COLO668 (cell line): ENCODE data around the gene STEAP4.
"Not testable (repeated sequence)": the region's sequence is repeated elsewhere in the genome, so short reads cannot be mapped to it uniquely, and the experiment has no call there.

Experiments used
- DNase-seq: peaks from one replicate; lab custom pipeline; 2025; ENCODE audit not compliant: unreplicated experiment; lab: John Stamatoyannopoulos, UW

Gene STEAP4

DNA sequence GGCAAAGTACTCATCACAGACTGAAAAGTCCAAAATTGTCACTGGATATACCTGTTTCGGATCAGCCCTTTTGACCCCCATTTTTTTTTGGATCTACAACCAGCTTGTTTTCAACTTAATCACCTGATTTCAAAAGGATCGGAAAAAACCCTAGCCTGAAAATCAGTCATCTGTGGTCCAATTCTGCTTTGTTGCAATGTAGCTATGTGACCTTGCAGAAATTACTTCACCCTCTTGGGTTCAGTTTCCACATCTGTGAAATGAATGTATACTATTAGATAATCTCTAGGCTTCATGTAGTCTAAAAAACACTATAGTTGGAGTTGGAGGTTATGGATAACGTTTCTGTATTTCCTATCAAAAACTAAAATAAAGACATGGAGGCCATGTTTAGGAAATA, 37.1 kb downstream of the STEAP4 start:
- DNase-seq, result no peak

DNA sequence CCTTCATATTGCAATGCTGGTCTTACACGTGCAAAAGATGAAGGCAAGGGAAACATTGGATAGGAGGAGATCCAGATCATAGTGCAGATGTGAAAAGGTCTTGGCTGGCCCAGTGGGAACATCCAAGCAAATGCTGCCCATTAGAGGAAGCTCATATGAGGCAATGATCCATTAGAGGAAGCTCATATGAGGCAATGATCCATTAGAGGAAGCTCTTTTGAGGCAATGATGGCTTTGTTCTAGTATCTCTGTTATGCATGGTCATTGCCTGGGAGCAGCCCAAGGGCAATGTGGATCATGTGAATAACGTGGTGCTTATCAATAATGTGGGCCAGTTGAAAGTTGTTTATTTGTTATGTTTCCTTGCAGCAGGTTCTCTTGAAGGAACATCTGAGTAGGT, 37.8 kb downstream of the STEAP4 start:
- no peak for DNase-seq

DNA sequence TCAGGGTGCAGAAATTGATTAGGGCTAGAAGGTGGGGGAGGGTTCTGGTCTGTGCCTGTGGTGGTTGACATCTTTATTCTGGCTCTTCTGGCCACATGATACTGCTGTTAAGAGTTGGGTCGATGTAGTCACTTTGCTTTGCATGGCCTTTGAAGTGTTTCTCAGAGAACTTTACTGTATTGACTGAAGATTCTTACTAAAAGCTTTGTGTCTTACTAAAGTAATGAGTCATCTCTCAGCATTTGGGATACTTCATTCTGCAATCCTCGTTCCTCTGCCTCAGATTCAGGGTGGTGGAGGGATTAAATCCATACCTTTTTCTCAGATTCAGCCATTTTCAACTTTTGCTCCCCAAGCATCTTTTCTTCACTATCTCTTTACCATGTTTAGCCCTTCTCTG, 38.6 kb downstream of the STEAP4 start:
- no peak for DNase-seq

DNA sequence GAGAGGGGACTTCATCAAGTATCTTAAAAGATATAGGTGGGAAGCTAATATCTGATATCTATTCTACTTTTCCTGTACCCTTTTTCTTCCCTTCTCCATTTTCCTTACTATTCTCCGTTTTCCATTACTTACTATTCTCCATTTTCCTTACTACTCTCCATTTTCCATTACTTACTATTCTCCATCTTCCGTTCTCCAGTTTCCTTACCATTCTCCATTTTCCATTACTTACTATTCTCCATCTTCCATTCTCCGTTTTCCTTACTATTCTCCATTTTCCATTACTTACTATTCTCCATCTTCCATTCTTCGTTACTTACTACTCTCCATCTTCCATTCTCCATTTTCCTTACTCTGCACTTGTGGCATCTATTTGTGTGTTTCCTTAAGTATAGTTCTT, 39.3 kb downstream of the STEAP4 start:
- DNase-seq, result no peak

DNA sequence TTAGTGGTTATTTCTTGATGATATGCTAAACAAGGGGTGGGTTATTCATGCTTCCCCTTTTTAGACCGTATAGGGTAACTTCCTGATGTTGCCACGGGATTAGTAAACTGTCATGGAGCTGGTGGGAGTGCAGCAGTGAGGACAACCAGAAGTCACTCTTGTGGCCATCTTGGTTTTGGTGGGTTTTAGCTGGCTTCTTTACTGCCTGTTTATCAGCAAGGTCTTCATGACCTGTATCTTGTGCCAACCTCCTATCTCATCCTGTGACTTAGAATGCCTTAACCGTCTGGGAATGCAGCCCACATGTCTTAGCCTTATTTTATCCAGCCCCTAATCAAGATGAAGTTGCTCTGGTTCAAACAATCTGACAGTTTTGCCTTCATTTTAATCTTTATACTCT, 41.7 kb downstream of the STEAP4 start:
- DNase-seq, result not testable (repeated sequence)

DNA sequence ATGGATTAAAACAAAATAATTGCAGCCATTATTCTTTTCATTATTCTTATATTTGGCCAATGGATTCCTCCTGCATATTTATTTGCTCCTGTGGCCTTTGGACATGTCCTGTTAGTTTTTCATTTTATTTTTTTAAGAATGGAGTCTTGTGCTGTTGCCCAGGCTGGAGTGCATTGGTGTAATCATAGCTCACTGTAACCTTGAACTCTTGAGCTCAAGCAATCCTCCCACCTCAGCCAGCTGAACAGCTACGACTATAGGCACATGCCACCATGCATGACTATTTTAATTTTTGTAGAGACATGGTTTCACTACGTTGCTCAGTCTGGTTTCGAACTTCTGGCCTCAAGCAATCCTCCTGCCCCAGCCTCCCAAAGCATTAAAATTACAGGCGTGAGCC, 44.1 kb downstream of the STEAP4 start:
- no peak for DNase-seq

DNA sequence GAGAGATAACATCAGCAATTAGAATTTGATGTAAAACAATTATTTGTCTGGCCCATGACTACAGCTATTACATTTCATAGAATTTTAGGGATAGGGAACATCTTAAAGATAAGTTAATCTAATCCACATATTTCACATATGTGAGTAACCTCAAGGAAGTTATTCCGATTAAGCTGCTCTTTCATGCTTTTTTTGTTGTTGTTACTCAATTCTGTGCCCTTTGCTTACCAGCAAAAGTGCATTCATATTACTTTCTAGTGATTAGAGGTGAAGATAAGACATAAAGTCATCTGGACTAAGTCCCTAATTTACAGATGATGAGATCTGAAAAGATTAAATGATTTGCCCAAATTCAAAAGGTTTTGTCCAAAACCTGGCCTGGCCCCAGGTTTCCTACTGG, 46.0 kb downstream of the STEAP4 start:
- DNase-seq, result no peak

DNA sequence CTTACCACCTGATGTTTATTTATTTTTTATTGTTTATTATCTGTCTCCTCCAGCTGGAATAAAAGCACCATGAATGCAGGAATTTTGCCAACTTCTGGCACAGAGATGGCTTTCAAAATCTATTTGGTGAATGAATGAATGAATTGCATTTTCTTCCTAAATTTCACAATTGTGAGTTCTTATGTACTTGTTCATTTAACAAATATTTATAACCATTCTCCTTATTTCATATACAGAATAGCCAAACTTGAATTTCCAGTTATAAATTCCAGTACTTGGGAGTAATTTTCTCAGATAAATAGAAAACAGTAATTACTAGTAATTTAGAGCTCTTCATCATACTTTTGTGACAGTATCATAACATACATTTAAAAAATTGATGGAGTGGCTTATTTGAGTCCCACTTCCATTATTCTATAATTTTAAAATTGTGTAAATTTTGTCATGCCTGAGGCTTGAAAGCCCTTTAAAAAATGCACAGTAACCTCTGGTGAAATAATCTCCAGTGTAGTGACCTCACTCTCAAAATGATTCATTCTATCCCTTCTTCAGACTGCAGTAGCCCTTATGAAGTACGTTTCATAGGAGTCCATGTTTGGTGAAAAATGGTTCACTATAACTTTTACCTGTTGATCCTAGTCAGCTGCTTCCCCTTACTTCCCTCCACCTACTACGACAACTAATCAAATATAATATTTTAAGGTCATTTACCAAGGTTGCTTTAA, 46.9 kb downstream of the STEAP4 start:
- DNase-seq, result no peak

DNA sequence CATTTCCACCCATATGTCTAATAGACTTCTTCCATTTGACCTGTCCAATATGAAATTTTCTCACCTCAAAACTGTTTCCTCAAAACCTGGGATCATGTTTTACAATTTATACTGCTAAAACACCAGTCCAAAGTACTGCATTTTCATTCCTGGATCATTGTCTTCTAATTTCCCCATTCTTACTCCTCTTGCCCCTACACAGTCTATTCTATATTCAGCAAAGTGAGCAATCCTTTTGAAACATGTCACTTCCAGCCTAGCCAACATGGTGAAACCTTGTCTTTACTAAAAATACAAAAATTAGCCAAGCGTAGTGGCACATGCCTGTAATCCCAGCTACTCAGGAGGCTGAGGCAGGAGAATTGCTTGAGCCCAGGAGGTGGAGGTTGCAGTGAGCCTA, 48.4 kb downstream of the STEAP4 start:
- DNase-seq, result not testable (repeated sequence)

DNA sequence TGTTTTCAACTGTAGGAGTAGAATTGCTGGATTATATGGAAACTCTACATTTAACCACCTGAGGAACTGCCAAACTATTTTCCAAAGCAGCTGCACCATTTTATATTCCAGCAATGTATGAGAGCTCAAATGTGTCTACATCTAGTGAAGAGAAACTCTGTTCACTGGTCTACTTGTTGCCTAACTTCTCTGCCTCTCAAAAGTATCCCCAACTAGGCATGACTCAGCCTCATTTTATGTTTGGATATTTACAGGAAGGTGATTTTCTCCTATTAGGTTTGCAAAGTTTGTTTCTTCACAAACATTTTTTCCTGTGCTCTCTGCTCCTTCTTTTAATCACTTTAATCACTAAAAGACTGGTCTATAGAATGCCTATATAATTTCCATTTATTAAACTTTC, 49.8 kb downstream of the STEAP4 start:
- DNase-seq, result no peak

DNA sequence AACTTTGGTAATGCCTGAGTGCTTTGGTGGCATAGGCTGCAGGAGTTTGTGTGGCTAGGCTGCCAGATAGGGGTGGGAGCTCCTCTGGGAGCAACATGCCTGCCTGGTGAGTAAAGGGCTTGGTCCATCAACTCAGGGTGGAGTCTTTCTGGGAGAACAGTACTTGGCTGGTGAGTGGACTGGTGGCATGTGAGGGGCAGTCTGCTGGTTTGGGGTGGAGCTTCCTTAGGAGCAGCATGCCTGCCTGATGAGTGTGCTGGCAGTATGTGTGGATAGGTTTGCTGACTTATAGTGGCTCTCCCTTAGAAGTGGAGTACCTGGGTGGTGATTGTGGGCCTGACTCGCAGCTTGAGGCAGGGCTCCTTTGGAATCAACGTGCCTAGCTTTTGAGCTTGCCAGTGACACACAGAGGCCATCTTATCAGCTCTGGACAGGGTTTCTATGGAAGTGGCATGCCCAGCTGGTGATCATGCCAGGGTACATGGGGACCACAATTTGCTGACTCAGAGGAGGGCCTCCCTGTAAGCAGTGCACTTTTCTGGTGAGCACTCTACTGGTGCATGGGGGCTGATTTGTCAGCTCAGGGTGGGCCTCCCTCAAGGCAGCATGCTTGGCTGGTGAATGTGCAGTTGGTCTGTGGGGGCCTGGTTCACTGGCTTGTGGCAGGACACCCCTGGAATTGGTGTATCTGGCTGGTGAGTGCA, 51.8 kb downstream of the STEAP4 start:
- no peak for DNase-seq

DNA sequence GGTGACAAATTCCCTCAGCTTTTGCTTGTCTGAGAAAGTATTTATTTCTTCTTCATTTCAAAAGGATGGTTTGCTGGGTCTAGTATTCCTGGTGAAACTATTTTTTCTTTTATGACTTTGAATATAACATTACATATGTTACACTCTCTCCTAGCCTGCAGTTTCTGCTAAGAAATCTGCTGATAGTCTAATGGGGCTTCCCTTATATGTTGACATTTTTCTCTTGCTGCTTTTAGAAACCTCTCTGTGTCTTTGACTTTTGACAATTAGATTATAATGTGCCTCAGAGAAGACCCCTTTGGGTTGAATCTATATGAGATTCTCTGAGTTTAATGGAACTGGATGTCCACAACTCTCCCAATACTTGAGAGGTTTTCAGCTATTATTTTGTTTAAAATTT, 53.1 kb downstream of the STEAP4 start:
- DNase-seq, result no peak

DNA sequence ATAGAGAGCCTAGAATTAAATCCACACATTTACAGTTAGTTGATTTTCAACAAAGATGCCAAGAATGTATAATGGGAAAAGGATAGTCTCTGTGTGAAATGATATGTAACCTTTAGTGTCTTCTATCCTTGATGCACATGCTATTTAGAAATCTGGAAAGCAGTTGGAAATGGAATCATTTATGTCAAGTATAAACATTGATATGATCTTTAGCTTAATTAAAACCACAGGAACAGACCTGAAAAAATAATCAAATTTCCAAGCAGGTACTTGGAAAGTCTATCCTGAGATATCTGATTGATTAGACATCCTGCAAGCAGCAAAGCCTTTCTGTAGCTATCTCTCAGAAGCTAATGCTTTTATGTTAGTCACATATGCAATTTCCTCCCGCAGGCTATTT, 62.4 kb downstream of the STEAP4 start:
- DNase-seq, result no peak

DNA sequence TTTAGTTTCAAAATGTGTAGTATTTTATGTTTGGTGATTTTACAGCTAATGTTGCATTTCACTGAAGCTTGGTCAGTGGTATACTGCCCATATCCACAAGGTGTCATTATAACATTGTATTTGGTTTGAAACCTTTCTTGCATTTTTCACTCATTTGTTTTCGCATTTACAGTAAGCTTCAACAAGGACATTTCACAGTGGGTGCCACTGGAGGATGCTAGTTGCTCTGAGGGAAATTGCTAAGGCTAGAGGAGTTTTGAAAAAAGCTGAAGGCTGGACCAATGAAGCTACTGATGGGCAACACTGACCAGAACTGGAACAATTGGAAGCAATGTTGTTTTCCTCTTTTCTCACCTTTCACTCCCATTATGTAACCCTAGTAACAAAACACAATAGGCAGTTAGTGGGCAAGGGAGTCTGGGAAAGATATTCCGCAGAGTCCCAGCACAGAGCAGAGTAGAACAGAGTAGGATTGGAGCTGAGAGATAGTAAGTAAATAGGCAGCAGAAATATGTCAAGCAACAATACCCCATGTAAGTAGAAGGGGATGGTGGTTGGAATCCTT, 63.3 kb downstream of the STEAP4 start:
- no peak for DNase-seq

DNA sequence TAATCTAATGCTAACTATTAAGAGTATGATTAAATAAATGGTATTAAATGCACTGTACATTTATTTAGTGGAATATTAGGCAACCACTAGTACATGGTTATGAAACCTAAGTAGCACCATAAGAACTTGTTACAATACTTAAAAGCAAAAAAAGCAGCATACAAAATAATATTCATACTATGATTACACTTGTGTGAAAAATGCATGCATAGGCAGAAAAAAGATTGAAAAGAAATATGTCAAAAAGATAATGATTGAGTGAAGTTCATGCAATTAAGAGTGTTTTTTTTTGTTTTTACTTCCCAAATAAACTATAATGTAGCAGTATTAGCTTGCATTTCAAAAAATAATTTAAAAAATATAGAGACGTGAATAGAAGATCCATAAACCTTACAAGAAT, 66.8 kb downstream of the STEAP4 start:
- DNase-seq, result no peak

DNA sequence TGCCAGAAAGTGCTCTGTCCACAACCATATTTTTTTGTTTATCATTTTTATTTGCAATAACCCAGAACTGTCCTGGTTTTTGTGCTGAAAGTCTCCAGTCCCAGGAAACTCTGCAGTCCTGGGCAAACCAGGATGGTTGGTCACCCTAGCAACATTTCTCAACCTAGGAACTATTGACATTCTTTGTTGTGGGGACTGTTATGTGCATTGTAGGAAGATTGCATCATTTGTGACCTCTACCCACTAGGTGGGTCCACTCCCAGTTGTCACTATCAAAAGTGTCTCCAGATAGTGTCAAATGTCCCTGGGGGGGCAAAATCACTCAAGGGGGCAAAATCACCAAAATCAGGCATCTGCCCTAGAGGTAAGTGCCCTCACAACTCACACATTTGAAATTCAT, 72.9 kb downstream of the STEAP4 start:
- DNase-seq, result no peak

DNA sequence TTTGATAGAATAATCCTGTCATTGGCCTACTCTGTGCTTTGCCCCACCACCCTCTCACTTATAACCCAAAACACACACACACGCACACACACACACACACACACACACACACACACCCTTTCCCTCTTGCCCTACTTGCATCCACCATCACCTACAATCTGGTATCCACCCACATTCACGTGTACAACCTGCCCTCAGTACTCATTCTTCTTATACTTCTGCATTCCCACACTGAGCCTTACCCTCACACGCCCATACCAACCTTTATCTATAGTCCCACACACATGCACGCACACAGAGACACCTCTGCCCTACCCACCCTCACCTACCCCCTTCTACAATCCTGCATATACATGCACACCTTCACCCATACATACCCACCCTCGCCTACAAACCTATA, 76.0 kb downstream of the STEAP4 start:
- DNase-seq, result no peak

DNA sequence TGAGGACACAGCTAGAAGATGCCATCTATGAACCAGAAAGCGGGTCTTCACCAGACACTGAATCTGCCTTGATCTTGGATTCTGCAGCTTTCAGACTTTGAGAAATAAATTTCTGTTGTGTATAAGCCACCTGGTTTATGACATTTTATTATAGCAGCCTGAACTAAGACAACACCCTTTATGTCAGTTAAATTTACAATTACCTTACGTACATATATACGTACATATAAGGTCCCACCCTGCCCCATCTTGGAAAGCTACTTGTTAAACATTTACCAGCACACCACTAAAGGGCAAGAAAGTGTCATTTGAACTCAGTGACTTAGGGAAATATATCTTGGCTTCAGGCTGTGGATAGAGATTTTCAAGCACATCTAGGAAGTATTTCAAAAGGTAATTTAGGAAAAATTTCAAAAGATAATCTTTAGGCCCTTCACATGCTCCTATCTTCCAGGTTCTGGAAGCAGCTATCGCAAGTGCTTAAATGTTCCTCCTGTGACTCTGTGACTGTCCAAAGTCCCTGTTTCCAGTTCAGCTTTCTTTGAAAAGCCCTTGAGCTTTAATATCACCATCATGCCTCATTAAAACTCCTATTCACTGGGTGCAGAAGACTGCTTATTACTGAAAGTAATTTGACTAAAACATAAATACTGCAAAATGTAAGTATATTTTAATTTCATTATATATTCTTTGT, 77.2 kb downstream of the STEAP4 start:
- DNase-seq, result no peak

DNA sequence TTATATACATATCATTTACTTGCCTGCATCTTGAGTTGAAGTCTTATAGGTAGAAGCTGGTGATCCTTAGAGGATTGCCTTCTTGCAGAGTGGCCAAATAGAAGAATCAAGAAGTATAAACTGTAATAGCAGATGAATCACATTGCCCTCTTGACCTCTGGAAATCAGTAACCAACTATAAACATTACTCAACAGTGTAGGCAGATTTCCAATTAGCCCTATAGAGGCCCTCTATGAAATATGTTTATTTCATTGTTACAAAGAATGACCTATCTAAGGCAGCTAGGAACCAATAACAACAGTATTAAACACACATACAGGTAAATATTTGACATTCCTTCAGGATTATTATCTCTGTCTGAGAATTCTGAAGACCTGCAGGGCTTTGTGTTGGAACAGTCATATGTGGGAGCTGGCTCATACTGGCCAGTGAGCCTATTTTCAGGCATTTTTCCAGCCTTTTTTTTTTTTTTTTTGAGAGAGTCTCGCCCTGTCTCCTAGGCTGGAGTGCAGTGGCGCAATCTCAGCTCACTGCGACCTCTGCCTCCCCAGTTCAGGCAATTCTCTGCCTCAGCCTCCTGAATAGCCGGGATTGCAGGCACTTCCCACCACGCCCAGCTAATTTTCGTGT, 79.7 kb downstream of the STEAP4 start:
- no peak for DNase-seq

DNA sequence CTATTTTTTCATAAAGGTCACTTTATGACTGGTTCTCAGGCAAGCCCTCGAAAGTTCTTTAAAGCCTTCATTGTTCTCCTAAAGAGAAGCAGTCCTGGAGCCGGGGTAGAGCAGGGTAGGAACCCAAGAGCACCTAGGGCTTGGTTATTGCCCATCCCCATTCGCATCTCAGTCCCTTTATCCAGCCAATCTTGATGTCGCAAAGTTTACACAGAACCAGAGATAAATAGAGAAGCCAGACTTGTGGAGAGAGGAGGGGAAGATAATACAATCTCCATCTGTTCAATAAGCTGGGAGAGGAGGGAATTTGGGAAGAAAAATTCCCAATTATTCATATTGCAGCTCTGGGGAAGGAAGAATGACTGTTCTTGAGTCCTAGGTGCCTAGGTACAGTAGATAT, 80.5 kb downstream of the STEAP4 start:
- DNase-seq, result no peak

DNA sequence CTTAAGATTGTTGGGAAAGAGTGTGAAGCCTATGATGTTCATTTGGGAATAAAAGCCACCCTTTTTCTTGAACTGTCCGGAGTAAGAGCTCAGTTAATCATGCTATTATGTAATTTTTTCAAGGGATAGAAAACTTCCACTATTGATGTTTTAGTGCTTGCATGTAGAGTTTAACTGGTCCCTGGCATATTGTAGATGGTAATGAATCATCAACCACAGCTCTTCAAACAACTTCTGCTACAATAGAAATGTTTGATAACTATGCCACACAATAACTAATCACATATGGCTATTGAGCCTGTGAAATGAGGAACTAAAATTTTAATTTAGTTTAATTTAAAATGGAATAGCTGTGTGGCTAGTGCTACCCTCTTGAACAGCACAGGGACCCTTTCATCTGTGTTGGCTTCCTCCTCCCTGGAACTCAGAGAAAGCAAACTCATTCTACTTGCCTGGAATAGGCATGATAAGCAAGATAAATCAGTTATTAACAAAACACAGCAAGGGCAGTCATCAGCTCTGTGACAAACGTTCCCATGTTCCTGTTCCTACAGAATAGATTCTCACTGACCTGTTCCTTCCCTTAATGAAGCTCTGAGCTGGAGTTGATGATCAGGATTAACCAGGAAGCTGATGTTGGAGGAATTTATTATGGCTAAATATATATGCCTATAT, 82.0 kb downstream of the STEAP4 start:
- DNase-seq, result no peak
